H1 (cell line): ENCODE measurements around the gene PDGFA. TPM values are rescaled to one million over a fixed set of nuclear protein-coding genes. Genes with fewer than 3 reads are reported as not detected.
A peak's percentile ranks its signal among the peaks of the same experiment; 100 is the strongest.

Experiments
- CTCF ChIA-PET: fragments of 300-600 bp; sonication (Branson Sonifier 250); formaldehyde crosslinking; loops from one replicate; lab custom pipeline; 2021; ENCODE audit not compliant: partially characterized antibody; lab: Charles Lee
- POLR2A ChIA-PET: fragments of 300-600 bp; sonication (Branson Sonifier 250); formaldehyde crosslinking; loops from one replicate; lab custom pipeline; 2021; ENCODE audit warnings: inconsistent platforms; ENCODE audit not compliant: partially characterized antibody; lab: Charles Lee
- DNase-seq, 2 experiments: peaks; one replicate each; pipeline versions ENCODE4 v3.0.0 to v3.0.0-alpha.2; 2010 to 2022; ENCODE audit warnings: low spot score in 2 of 2, low read depth in 1 of 2, mixed read lengths in 1 of 2
- FAIRE-seq: peaks from 2 replicates; lab custom pipeline; 2011; peaks lifted over from hg19 to GRCh38; lab: Jason Lieb, UNC
- H2AFZ ChIP-seq: 2 replicates; pipeline ENCODE4 v1.8.1; 2012; ENCODE audit warnings: low read length, inconsistent platforms
- H2AK5ac ChIP-seq: 2 replicates; pipeline ENCODE4 v1.6.1; 2013; ENCODE audit warnings: low read depth, low read length
- H2BK120ac ChIP-seq: replicated peaks from 2 replicates; pipeline ENCODE3; 2013; ENCODE audit warnings: low read depth, low read length, inconsistent platforms
- H2BK12ac ChIP-seq: 2 replicates; pipeline ENCODE4 v1.6.1; 2013; ENCODE audit warnings: low read depth, low read length
- H2BK15ac ChIP-seq: 2 replicates; pipeline ENCODE4 v1.6.1; 2013; ENCODE audit warnings: low read length
- H2BK20ac ChIP-seq: 2 replicates; pipeline ENCODE4 v1.6.1; 2013; ENCODE audit warnings: low read length
- H2BK5ac ChIP-seq: 2 replicates; pipeline ENCODE4 v1.6.1; 2013; ENCODE audit warnings: low read depth, low read length
- H3K14ac ChIP-seq: 2 replicates; pipeline ENCODE4 v1.6.1; 2013; ENCODE audit warnings: inconsistent platforms; ENCODE audit not compliant: insufficient read length
- H3K18ac ChIP-seq: 2 replicates; pipeline ENCODE4 v1.6.1; 2013; ENCODE audit warnings: low read length; ENCODE audit errors: extremely low read depth
- H3K23ac ChIP-seq: 2 replicates; pipeline ENCODE4 v1.6.1; 2013; ENCODE audit warnings: inconsistent platforms; ENCODE audit not compliant: insufficient read length
- H3K23me2 ChIP-seq: 2 replicates; pipeline ENCODE4 v1.6.1; 2013; ENCODE audit warnings: low read depth, low read length
- H3K27ac ChIP-seq: 2 replicates; pipeline ENCODE4 v1.6.1; 2011; ENCODE audit warnings: low read depth, low read length, inconsistent platforms
- H3K27me3 ChIP-seq, 4 experiments: replicated peaks in 1 of 4; 1 replicate in 1 of 4; 2 replicates in 3 of 4; pipeline versions ENCODE4 v1.6.1 to v1.8.1; 2011 to 2013; ENCODE audit warnings: low read length in 3 of 4, mild to moderate bottlenecking in 3 of 4, inconsistent platforms in 2 of 4, mixed read lengths in 2 of 4, moderate library complexity in 1 of 4; ENCODE audit not compliant: control insufficient read depth in 3 of 4, insufficient read depth in 3 of 4; ENCODE audit errors: extremely low read depth in 1 of 4
- H3K36me3 ChIP-seq, 4 experiments: 2 replicates each; pipeline versions ENCODE4 v1.6.1 to v1.8.1; 2011 to 2013; ENCODE audit warnings: mild to moderate bottlenecking in 4 of 4, low read length in 3 of 4, moderate library complexity in 2 of 4, control low read depth in 1 of 4, inconsistent platforms in 1 of 4; ENCODE audit not compliant: insufficient read depth in 4 of 4, control insufficient read depth in 2 of 4
- H3K4ac ChIP-seq: replicated peaks from 2 replicates; pipeline ENCODE3; 2013; ENCODE audit warnings: low read length, low read depth, mixed read lengths, inconsistent platforms; ENCODE audit not compliant: insufficient read length
- H3K4me1 ChIP-seq, 4 experiments: replicated peaks in 1 of 4; 1 replicate in 1 of 4; 2 replicates in 3 of 4; pipeline versions ENCODE4 v1.6.1 to v1.8.1; 2011 to 2013; ENCODE audit warnings: low read length in 3 of 4, inconsistent platforms in 2 of 4, mixed read lengths in 1 of 4; ENCODE audit not compliant: insufficient read depth in 4 of 4, control insufficient read depth in 3 of 4
- H3K4me2 ChIP-seq, 2 experiments: 2 replicates each; pipeline versions ENCODE4 v1.6.1 to v1.8.1; 2011 to 2013; ENCODE audit warnings: low read depth in 2 of 2, low read length in 2 of 2, control low read depth in 1 of 2, inconsistent platforms in 1 of 2, mild to moderate bottlenecking in 1 of 2; ENCODE audit not compliant: insufficient read depth in 1 of 2
- H3K4me3 ChIP-seq, 4 experiments: fragments of 200-600, 300-600 bp in 1 of 4; sonication (generic), shearing (Covaris generic), sonication (Bioruptor Twin) in 1 of 4; 2 replicates each; pipeline versions ENCODE4 v1.5.1 to v1.8.1; 2011 to 2016; ENCODE audit warnings: low read length in 4 of 4, low read depth in 3 of 4, control low read depth in 2 of 4, inconsistent platforms in 2 of 4, mild to moderate bottlenecking in 2 of 4, mixed read lengths in 1 of 4, moderate library complexity in 1 of 4; ENCODE audit not compliant: insufficient read depth in 2 of 4; ENCODE audit errors: extremely low read depth in 1 of 4
- H3K56ac ChIP-seq: replicated peaks from 2 replicates; pipeline ENCODE3; 2013; ENCODE audit warnings: low read depth, mild to moderate bottlenecking, mixed read lengths, low read length, inconsistent platforms; ENCODE audit not compliant: insufficient read length
- H3K79me1 ChIP-seq: 2 replicates; pipeline ENCODE4 v1.6.1; 2013; ENCODE audit warnings: low read depth, low read length, control low read depth
- H3K79me2 ChIP-seq, 2 experiments: 2 replicates each; pipeline versions ENCODE4 v1.6.1 to v1.8.1; 2012 to 2013; ENCODE audit warnings: low read length in 2 of 2, mild to moderate bottlenecking in 2 of 2, inconsistent platforms in 1 of 2; ENCODE audit not compliant: insufficient read depth in 2 of 2, control insufficient read depth in 1 of 2
- H3K9ac ChIP-seq, 4 experiments: replicated peaks in 1 of 4; 1 replicate in 1 of 4; 2 replicates in 3 of 4; pipeline versions ENCODE4 v1.6.1 to v1.8.1; 2011 to 2013; ENCODE audit warnings: low read depth in 3 of 4, low read length in 3 of 4, control low read depth in 2 of 4, mild to moderate bottlenecking in 2 of 4, moderate library complexity in 2 of 4, inconsistent platforms in 1 of 4; ENCODE audit errors: extremely low read depth in 1 of 4
- H3K9me3 ChIP-seq, 2 experiments: 2 replicates each; pipeline versions ENCODE4 v1.6.1 to v1.8.1; 2012 to 2013; ENCODE audit warnings: mild to moderate bottlenecking in 2 of 2, moderate library complexity in 2 of 2, control low read depth in 1 of 2, inconsistent platforms in 1 of 2, low read depth in 1 of 2, low read length in 1 of 2, mixed read lengths in 1 of 2; ENCODE audit not compliant: insufficient read depth in 2 of 2
- H4K20me1 ChIP-seq, 2 experiments: replicated peaks in 1 of 2; 2 replicates each; pipeline versions ENCODE3 to v1.8.1; 2011 to 2013; ENCODE audit warnings: inconsistent platforms in 2 of 2, low read length in 2 of 2, mild to moderate bottlenecking in 1 of 2; ENCODE audit not compliant: insufficient read depth in 2 of 2, control insufficient read depth in 1 of 2
- H4K5ac ChIP-seq: 2 replicates; pipeline ENCODE4 v1.6.1; 2013; ENCODE audit warnings: low read length, low read depth, mixed read lengths, inconsistent platforms; ENCODE audit not compliant: insufficient read length
- H4K8ac ChIP-seq: 2 replicates; pipeline ENCODE4 v1.8.0; 2013; ENCODE audit warnings: mild to moderate bottlenecking, moderate library complexity, low read length, inconsistent platforms; ENCODE audit not compliant: insufficient read depth; ENCODE audit errors: extremely low read depth
- H4K91ac ChIP-seq: replicated peaks from 2 replicates; pipeline ENCODE3; 2013; ENCODE audit warnings: low read length, mixed read lengths, inconsistent platforms; ENCODE audit not compliant: insufficient read length
- ASH2L ChIP-seq: fragments of 200-600, 300-600 bp; sonication (generic); IDR thresholded peaks from one replicate; pipeline ENCODE4 v1.7.1; 2017; ENCODE audit warnings: low read length
- EGR1 ChIP-seq: IDR thresholded peaks from 2 replicates; pipeline ENCODE4 v1.6.1; 2011; ENCODE audit warnings: low read depth, low read length, borderline replicate concordance
- RFX5 ChIP-seq: IDR thresholded peaks from 2 replicates; pipeline ENCODE4 v1.6.1; 2011; ENCODE audit warnings: low read depth, low read length, improper control_type of control experiment, borderline replicate concordance
- WGBS, 2 experiments: shearing (Covaris generic) in 1 of 2; methylation state at CpG; one replicate each; pipeline versions ENCODE4 v1.1.6 to v1.1.7; 2013 to 2015; ENCODE audit warnings: low lambda C conversion rate in 2 of 2, mixed read lengths in 2 of 2, inconsistent platforms in 1 of 2, low coverage in 1 of 2, missing lambda C conversion rate in 1 of 2; ENCODE audit not compliant: insufficient replicate concordance in 2 of 2, insufficient coverage in 1 of 2, insufficient read length in 1 of 2; ENCODE audit errors: extremely low coverage in 1 of 2, missing lambda C conversion rate in 1 of 2; 5-methylcytosine and 5-hydroxymethylcytosine counted together
- polyA plus RNA-seq, 7 experiments: library from polyadenylated mRNA; depleted of rRNA in 3 of 7; stranded (reverse) in 5 of 7; unstranded in 2 of 7; fragments of >200 nt in 5 of 7; fragments of 200-250 nt in 2 of 7; gene quantifications; 1 replicate in 5 of 7; 2 replicates in 1 of 7; 4 replicates in 1 of 7; pipeline versions ENCODE4 v1.2.1 to v1.2.3, GENCODE V29; 2011 to 2013; ENCODE audit warnings: missing spikeins in 2 of 7, mixed read lengths in 2 of 7
- total RNA-seq: library from RNA; stranded (reverse); fragmentation: NEBNext Ultra II Directional; extraction: Animal tissue kit (Norgen Biotek cat#: 25700); gene quantifications from 2 replicates; pipeline ENCODE4 v1.2.1, GENCODE V29; 2021

Gene PDGFA
- total and polyA plus RNA-seq, 2 of the 8 experiments (the other 6 are each of a cell fraction or from before 2014, with no cell fraction given), result 21.1 to 43.0 TPM

DNA sequence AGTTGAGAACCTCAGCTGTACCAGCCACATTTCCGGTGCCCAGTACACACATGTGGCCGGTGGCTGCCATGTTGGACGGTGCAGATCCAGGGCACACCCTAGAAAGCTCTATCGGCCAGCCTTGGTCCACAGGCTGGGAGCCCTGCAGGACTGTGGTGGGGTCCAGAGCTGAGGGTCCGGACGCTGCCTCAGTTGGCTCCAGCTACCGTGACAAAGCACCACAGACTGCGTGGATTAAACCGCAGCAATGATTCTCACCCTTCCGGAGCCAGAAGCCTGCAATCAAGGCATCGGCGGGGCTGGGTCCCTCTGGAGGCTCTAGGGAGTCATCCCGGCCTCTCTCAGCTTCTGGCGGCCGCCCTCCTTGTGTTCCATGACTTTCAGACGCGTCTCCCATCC, 50.1 kb downstream of the PDGFA start:
- no peak overlapping the region for H3K18ac ChIP-seq
- H3K4me3 ChIP-seq, result no peak overlapping the region
- H2AK5ac ChIP-seq, result no peak overlapping the region
- no peak for FAIRE-seq
- H3K4me2 ChIP-seq, result no peak overlapping the region
- H3K36me3 ChIP-seq, result no peaks in the 10 kb centered on the region
- H3K23me2 ChIP-seq, result peaks cover 9% of the 10 kb centered on the region; the same call in 1 of the 2 replicates
- peaks cover 0 to 2% of the 10 kb centered on the region in 2 experiments for H4K20me1 ChIP-seq
- no peak overlapping the region for H3K56ac ChIP-seq
- H4K91ac ChIP-seq, result no peak overlapping the region
- H4K8ac ChIP-seq, result peak overlapping the region; percentile 46; the same call in 1 of the 2 replicates
- DNase-seq, result peak in 1 of 2 experiments; percentile 39
- no peaks in the 10 kb centered on the region for H3K79me1 ChIP-seq
- no peaks in the 10 kb centered on the region for H3K79me2 ChIP-seq
- H3K4me1 ChIP-seq, result peaks cover 0 to 2% (median 0%) of the 10 kb centered on the region in 4 experiments; a peak in 1 of 7 replicates
- ChIA-PET POLR2A (interaction anchor here (1.0 to 1.2 kb wide), 2 partner anchors 9 to 32 kb away, joined by 3 to 4 read pairs; no protein-coding TSS in a partner anchor), CTCF (interaction anchor here (1.2 kb wide), 1 partner anchor 10 kb away, joined by 3 read pairs; no protein-coding TSS in a partner anchor)
- no peak overlapping the region for H3K9ac ChIP-seq
- H3K23ac ChIP-seq, result no peak overlapping the region
- H2BK15ac ChIP-seq, result no peak overlapping the region
- H3K4ac ChIP-seq, result peak overlapping the region; percentile 69
- H3K27ac ChIP-seq, result no peak overlapping the region
- no peak overlapping the region for H2BK20ac ChIP-seq
- H3K27me3 ChIP-seq, result no peaks in the 10 kb centered on the region
- H2BK120ac ChIP-seq, result no peak overlapping the region
- WGBS, 2 experiments, result 96% methylated on average over 17 of the region's 17 CpGs; no CpG with 5 or more reads in 1 of the 2 experiments
- H4K5ac ChIP-seq, result no peak overlapping the region
- H2BK5ac ChIP-seq, result no peak overlapping the region
- no peak overlapping the region for H3K14ac ChIP-seq
- H2BK12ac ChIP-seq, result no peak overlapping the region
- H2AFZ ChIP-seq, result no peak overlapping the region
- H3K9me3 ChIP-seq, result peaks cover 0 to 4% of the 10 kb centered on the region in 2 experiments; a peak in 1 of 4 replicates
- TF ChIP-seq ASH2L, result no peak
- no peak for TF ChIP-seq EGR1
- TF ChIP-seq RFX5, result no peak
